ENCODE results near the gene GCK. TPM values are rescaled to one million over a fixed set of nuclear protein-coding genes. Genes with fewer than 3 reads are reported as not detected.
A peak's percentile ranks its signal among the peaks of the same experiment; 100 is the strongest.

The GCK gene
- total RNA-seq, 1 experiment from 2014 or later = not detected

GRCh38 chr7:44213206-44213876 is 24.1 kb upstream of the GCK start:
- intact Hi-C loops (cut with micrococcal nuclease) = no loop called here
- ChIA-PET POLR2A (no interaction called here), CTCF (interaction anchor here (1.0 to 1.7 kb wide), 4 partner anchors 9 to 352 kb away, joined by 3 to 4 read pairs (median 4); no protein-coding TSS in a partner anchor)
- H3K4me1 Mint-ChIP-seq (ENCODE audit: insufficient read depth, unreplicated experiment) = no peaks in the 10 kb centered on the region
- H3K27ac Mint-ChIP-seq (ENCODE audit: low read depth, unreplicated experiment) = no peak overlapping the region
- no peak overlapping the region for H3K4me3 Mint-ChIP-seq (ENCODE audit: unreplicated experiment)
- no peaks in the 10 kb centered on the region for H3K9me3 Mint-ChIP-seq (ENCODE audit: unreplicated experiment)
- TF ChIP-seq, protein P1, sequence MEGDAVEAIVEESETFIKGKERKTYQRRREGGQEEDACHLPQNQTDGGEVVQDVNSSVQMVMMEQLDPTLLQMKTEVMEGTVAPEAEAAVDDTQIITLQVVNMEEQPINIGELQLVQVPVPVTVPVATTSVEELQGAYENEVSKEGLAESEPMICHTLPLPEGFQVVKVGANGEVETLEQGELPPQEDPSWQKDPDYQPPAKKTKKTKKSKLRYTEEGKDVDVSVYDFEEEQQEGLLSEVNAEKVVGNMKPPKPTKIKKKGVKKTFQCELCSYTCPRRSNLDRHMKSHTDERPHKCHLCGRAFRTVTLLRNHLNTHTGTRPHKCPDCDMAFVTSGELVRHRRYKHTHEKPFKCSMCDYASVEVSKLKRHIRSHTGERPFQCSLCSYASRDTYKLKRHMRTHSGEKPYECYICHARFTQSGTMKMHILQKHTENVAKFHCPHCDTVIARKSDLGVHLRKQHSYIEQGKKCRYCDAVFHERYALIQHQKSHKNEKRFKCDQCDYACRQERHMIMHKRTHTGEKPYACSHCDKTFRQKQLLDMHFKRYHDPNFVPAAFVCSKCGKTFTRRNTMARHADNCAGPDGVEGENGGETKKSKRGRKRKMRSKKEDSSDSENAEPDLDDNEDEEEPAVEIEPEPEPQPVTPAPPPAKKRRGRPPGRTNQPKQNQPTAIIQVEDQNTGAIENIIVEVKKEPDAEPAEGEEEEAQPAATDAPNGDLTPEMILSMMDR (IDR thresholded peaks at IDR 0.05; ENCODE audit: unreplicated experiment) = no peak
- peaks cover 44% of the 10 kb centered on the region for H3K36me3 Mint-ChIP-seq (ENCODE audit: insufficient read depth, unreplicated experiment)
- DNase-seq (ENCODE audit: unreplicated experiment) = no peak
- TSS peak; percentile 37 for BruUV-seq (replicated peaks)
- H3K27me3 Mint-ChIP-seq (ENCODE audit: insufficient read depth, unreplicated experiment) = no peaks in the 10 kb centered on the region

GRCh38 chr7:44212581-44213184 is 23.4 kb upstream of the GCK start:
- ChIA-PET CTCF (interaction anchor here (1.0 to 1.7 kb wide), 3 partner anchors 8 to 352 kb away, joined by 3 to 4 read pairs (median 4); no protein-coding TSS in a partner anchor), POLR2A (interaction anchor here (3.5 kb wide), 1 partner anchor 11 kb away, joined by 14 read pairs; the partner anchor contains the start of gene YKT6)
- H3K4me3 Mint-ChIP-seq (ENCODE audit: unreplicated experiment) = no peak overlapping the region
- no TSS peak for BruUV-seq (replicated peaks)
- no peaks in the 10 kb centered on the region for H3K4me1 Mint-ChIP-seq (ENCODE audit: insufficient read depth, unreplicated experiment)
- TF ChIP-seq, protein P1 (IDR thresholded peaks at IDR 0.05; ENCODE audit: unreplicated experiment) = no peak
- DNase-seq (ENCODE audit: unreplicated experiment) = no peak
- no peak overlapping the region for H3K27ac Mint-ChIP-seq (ENCODE audit: low read depth, unreplicated experiment)
- intact Hi-C loops (cut with micrococcal nuclease) = no loop called here
- H3K27me3 Mint-ChIP-seq (ENCODE audit: insufficient read depth, unreplicated experiment) = no peaks in the 10 kb centered on the region
- no peaks in the 10 kb centered on the region for H3K9me3 Mint-ChIP-seq (ENCODE audit: unreplicated experiment)
- peaks cover 50% of the 10 kb centered on the region for H3K36me3 Mint-ChIP-seq (ENCODE audit: insufficient read depth, unreplicated experiment)

DNA sequence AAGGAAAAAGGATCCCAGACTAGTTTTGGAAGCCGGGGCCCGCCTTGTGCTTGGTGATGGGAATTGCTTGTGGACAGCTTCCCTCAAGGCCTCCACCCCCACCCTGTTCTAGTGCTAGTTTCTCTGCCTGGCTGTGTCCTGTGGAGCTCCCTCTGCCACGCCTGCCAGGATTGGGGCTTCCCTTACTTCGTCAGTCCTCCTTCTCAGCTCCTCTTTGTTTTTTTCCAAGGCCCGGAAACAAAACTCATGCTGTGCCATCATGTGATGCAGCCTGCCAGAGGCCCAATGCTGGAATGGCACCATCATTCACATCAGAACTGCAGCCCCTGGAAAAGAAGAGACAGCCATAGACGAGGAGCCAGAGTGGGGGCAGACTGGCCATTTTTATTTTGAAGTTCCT is 22.8 kb upstream of the GCK start:
- Mint-ChIP-seq H3K27me3 (ENCODE audit: insufficient read depth, unreplicated experiment) (no peaks in the 10 kb centered on the region), H3K4me1 (ENCODE audit: insufficient read depth, unreplicated experiment) (no peaks in the 10 kb centered on the region), H3K36me3 (ENCODE audit: insufficient read depth, unreplicated experiment) (peaks cover 57% of the 10 kb centered on the region), H3K27ac (ENCODE audit: low read depth, unreplicated experiment) (no peak overlapping the region), H3K4me3 (ENCODE audit: unreplicated experiment) (no peak overlapping the region), H3K9me3 (ENCODE audit: unreplicated experiment) (no peaks in the 10 kb centered on the region)
- TF ChIP-seq, protein P1 (IDR thresholded peaks at IDR 0.05; ENCODE audit: unreplicated experiment) = no peak
- no TSS peak for BruUV-seq (replicated peaks)
- ChIA-PET POLR2A (interaction anchor here (3.5 kb wide), 1 partner anchor 11 kb away, joined by 14 read pairs; the partner anchor contains the start of gene YKT6), CTCF (interaction anchor here (0.7 to 1.7 kb wide), 3 partner anchors 8 to 223 kb away, joined by 3 to 4 read pairs (median 4); no protein-coding TSS in a partner anchor)
- no peak for DNase-seq (ENCODE audit: unreplicated experiment)
- intact Hi-C loops (cut with micrococcal nuclease) = no loop called here

GRCh38 chr7:44211126-44211675 is 22.0 kb upstream of the GCK start:
- intact Hi-C loops (cut with micrococcal nuclease) = no loop called here
- no TSS peak for BruUV-seq (replicated peaks)
- Mint-ChIP-seq H3K4me3 (ENCODE audit: unreplicated experiment) (no peak overlapping the region), H3K27me3 (ENCODE audit: insufficient read depth, unreplicated experiment) (no peaks in the 10 kb centered on the region), H3K36me3 (ENCODE audit: insufficient read depth, unreplicated experiment) (peaks cover 58% of the 10 kb centered on the region), H3K27ac (ENCODE audit: low read depth, unreplicated experiment) (peak overlapping the region; percentile 10), H3K9me3 (ENCODE audit: unreplicated experiment) (no peaks in the 10 kb centered on the region), H3K4me1 (ENCODE audit: insufficient read depth, unreplicated experiment) (no peaks in the 10 kb centered on the region)
- no peak for DNase-seq (ENCODE audit: unreplicated experiment)
- CTCF ChIA-PET = interaction anchor here (1.3 to 1.5 kb wide), 2 partner anchors 10 to 80 kb away, joined by 4 to 5 read pairs; partner anchors contain the start of gene YKT6
- TF ChIP-seq, protein P1 (IDR thresholded peaks at IDR 0.05; ENCODE audit: unreplicated experiment) = no peak
- POLR2A ChIA-PET = interaction anchor here (3.5 kb wide), 1 partner anchor 10 kb away, joined by 14 read pairs; the partner anchor contains the start of gene YKT6
